Testis (tissue), 2 donors: Measurements from ENCODE around the gene KRTAP10-1.
"Not testable (repeated sequence)": the region's sequence is repeated elsewhere in the genome, so short reads cannot be mapped to it uniquely, and the experiment has no call there.

Experiments used
- CTCF ChIP-seq, 3 experiments: fragments of 450-650 bp in 2 of 3; fragments of 200-600 bp in 1 of 3; sonication (generic) in 1 of 3; IDR thresholded peaks; one replicate each; pipeline ENCODE4 v1.5.1; 2016 to 2019; ENCODE audit warnings: antibody characterized with exemption in 3 of 3, mild to moderate bottlenecking in 2 of 3, moderate library complexity in 1 of 3
- POLR2A ChIP-seq: fragments of 450-650 bp; IDR thresholded peaks from one replicate; pipeline ENCODE4 v1.6.1; 2017; ENCODE audit warnings: antibody characterized with exemption, mild to moderate bottlenecking, moderate library complexity

- TF ChIP-seq CTCF (IDR thresholded peaks at IDR 0.05); POLR2A: not testable (repeated sequence)
Observed at GRCh38 chr21:44550285-44550684, 10.3 kb upstream of the KRTAP10-1 start.
